OCI-LY1 (cell line): ENCODE data around the gene TICAM2.

Experiments used
- H2AFZ ChIP-seq: fragments of 200-600 bp; sonication (generic), shearing (Covaris generic); 2 replicates; pipeline ENCODE4 v1.6.0; 2014; ENCODE audit warnings: antibody characterized with exemption, mild to moderate bottlenecking, low read length
- H3F3A ChIP-seq: fragments of 200-600 bp; sonication (generic), shearing (Covaris generic); 2 replicates; pipeline ENCODE4 v1.6.0; 2014; ENCODE audit warnings: mild to moderate bottlenecking, antibody characterized with exemption, low read length, moderate library complexity; ENCODE audit not compliant: insufficient read depth
- H3K27ac ChIP-seq: fragments of 200-600 bp; sonication (generic); 2 replicates; pipeline ENCODE4 v1.5.1; 2014; ENCODE audit warnings: low read length, mixed run types, mild to moderate bottlenecking, low read depth; ENCODE audit not compliant: poor library complexity, severe bottlenecking
- H3K27me3 ChIP-seq: fragments of 200-600 bp; sonication (generic); 2 replicates; pipeline ENCODE4 v1.6.0; 2014; ENCODE audit warnings: antibody characterized with exemption, mild to moderate bottlenecking, low read length, moderate library complexity; ENCODE audit not compliant: insufficient read depth
- H3K36me3 ChIP-seq: fragments of 200-600 bp; sonication (generic); 2 replicates; pipeline ENCODE4 v1.6.1; 2014; ENCODE audit warnings: mild to moderate bottlenecking, antibody characterized with exemption, low read length, moderate library complexity, mixed read lengths; ENCODE audit not compliant: insufficient read depth
- H3K4me1 ChIP-seq: fragments of 200-600 bp; sonication (generic); 2 replicates; pipeline ENCODE4 v1.5.1; 2014; ENCODE audit warnings: mild to moderate bottlenecking, low read length, moderate library complexity; ENCODE audit not compliant: insufficient read depth, severe bottlenecking
- H3K4me2 ChIP-seq: fragments of 200-600 bp; sonication (generic), shearing (Covaris generic); 2 replicates; pipeline ENCODE4 v1.6.1; 2014; ENCODE audit warnings: low read length
- H3K4me3 ChIP-seq: fragments of 200-600 bp; sonication (generic); 2 replicates; pipeline ENCODE4 v1.5.1; 2014; ENCODE audit warnings: low read length, low read depth, mild to moderate bottlenecking, mixed read lengths; ENCODE audit not compliant: poor library complexity, severe bottlenecking
- H3K79me2 ChIP-seq: fragments of 200-600 bp; shearing (Covaris generic); 2 replicates; pipeline ENCODE4 v1.6.1; 2016; ENCODE audit warnings: mixed run types, low read length, mixed read lengths; ENCODE audit not compliant: insufficient read depth
- H3K9ac ChIP-seq: fragments of 200-600 bp; sonication (generic), shearing (Covaris generic); 2 replicates; pipeline ENCODE4 v1.6.1; 2014; ENCODE audit warnings: mild to moderate bottlenecking, low read length, mixed read lengths
- H3K9me2 ChIP-seq: fragments of 200-600 bp; sonication (generic), shearing (Covaris generic); 2 replicates; pipeline ENCODE4 v1.6.1; 2014; ENCODE audit warnings: low read depth, mild to moderate bottlenecking, low read length, mixed read lengths
- H3K9me3 ChIP-seq: fragments of 200-600 bp; shearing (Covaris generic); 2 replicates; pipeline ENCODE4 v1.6.1; 2014; ENCODE audit warnings: low read length, mixed read lengths
- H4K20me1 ChIP-seq: fragments of 200-600 bp; sonication (generic), shearing (Covaris generic); 2 replicates; pipeline ENCODE4 v1.6.0; 2016; ENCODE audit warnings: mild to moderate bottlenecking, low read length; ENCODE audit not compliant: insufficient read depth
- EZH2 ChIP-seq: fragments of 200-600 bp; sonication (generic), shearing (Covaris generic); IDR thresholded peaks from 2 replicates; pipeline ENCODE4 v1.8.0; 2017; ENCODE audit warnings: borderline replicate concordance, mixed run types, mild to moderate bottlenecking, antibody characterized with exemption, low read length, moderate library complexity, mixed read lengths
- TF ChIP-seq, protein P1 (sequence below): fragments of 200-600 bp; sonication (generic), shearing (Covaris generic); IDR thresholded peaks from 2 replicates; pipeline ENCODE4 v1.5.1; 2017; ENCODE audit warnings: mild to moderate bottlenecking, antibody characterized with exemption, low read length, moderate library complexity, mixed read lengths

The TICAM2 gene

DNA sequence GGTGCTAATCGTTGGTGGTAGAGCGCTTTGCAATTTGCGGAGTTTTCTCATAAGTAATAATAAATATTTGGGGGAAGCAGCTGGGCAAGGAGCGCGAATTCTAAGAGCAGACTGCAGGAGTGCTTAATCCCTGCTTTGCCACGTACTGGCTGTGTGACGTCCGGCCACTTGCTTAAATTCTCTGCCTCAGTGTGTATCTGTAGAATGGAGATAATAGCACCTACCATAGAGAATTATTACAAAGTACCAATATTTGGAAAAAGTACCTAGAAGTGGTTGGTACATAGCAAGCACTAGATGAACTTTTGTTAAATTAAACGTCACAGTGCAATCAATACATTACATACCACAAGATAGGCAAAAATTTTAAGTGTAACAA lies 24.2 kb upstream of the TICAM2 start:
- H3K79me2 ChIP-seq = peaks cover 45% of the 10 kb centered on the region
- H3K9ac ChIP-seq = peak overlapping the region; percentile 69
- peak overlapping the region; percentile 99 for H3K4me2 ChIP-seq
- no peaks in the 10 kb centered on the region for H3K9me2 ChIP-seq
- no peaks in the 10 kb centered on the region for H3K27me3 ChIP-seq
- H3K36me3 ChIP-seq = peaks cover 14% of the 10 kb centered on the region; the same call in 1 of the 2 replicates
- no peaks in the 10 kb centered on the region for H4K20me1 ChIP-seq
- H3K9me3 ChIP-seq = no peaks in the 10 kb centered on the region
- peaks cover 44% of the 10 kb centered on the region for H3K4me1 ChIP-seq
- no peak for TF ChIP-seq EZH2
- TF ChIP-seq, protein P1, sequence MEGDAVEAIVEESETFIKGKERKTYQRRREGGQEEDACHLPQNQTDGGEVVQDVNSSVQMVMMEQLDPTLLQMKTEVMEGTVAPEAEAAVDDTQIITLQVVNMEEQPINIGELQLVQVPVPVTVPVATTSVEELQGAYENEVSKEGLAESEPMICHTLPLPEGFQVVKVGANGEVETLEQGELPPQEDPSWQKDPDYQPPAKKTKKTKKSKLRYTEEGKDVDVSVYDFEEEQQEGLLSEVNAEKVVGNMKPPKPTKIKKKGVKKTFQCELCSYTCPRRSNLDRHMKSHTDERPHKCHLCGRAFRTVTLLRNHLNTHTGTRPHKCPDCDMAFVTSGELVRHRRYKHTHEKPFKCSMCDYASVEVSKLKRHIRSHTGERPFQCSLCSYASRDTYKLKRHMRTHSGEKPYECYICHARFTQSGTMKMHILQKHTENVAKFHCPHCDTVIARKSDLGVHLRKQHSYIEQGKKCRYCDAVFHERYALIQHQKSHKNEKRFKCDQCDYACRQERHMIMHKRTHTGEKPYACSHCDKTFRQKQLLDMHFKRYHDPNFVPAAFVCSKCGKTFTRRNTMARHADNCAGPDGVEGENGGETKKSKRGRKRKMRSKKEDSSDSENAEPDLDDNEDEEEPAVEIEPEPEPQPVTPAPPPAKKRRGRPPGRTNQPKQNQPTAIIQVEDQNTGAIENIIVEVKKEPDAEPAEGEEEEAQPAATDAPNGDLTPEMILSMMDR = no peak
- H3K27ac ChIP-seq = peak overlapping the region; percentile 80
- peak overlapping the region; percentile 97 for H3K4me3 ChIP-seq
- H2AFZ ChIP-seq = peak overlapping the region; percentile 26
- no peaks in the 10 kb centered on the region for H3F3A ChIP-seq

DNA sequence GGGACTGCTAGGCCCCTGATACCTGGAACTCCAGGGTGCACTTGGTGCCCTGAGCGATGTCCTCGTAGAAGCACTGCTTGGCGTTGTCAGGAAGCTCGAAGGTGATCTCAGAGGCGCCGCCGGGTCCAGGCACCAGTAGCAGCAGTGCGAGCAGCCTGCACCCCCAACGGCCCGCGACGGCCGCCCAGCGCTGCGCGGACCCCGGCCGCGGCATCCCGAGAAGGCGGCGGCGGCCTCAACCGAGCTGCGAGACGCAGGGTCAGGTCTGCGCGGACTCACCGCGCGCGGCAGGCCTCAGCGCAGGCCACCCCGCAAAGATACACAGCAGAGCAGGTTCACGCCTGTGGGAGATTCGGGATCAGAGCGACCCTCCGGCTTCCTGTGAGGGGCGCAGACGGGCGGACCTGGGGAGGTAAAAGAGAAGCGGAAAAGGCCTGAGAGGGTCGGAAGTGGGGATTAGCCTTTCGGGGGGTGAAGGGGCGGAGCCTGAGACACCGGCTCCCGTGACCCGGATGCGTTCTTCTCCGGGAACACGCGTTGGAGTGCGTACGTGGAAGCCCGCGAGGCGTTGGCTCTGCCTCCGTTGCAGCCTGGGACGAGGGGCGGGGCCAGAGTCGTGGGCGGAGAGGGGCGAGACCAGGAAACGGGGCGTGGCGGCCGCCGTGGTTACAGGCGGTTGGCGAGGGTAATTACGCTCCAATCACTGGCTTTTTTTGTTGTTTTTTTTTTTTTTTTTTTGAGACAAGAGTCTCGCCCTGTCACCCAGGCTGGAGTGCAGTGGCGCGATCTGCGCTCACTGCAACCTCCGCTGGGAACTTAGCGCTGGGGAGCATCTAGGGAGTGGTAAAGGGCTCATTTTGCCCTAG lies 23.5 kb upstream of the TICAM2 start, which contains the start of gene TMED7:
TSS of gene TMED7 (minus strand) at position 458 of the 866 bp plus-strand sequence. CDS start at position 214, 244 bp downstream.
- peak within 1 kb of the TSS; percentile 95 for H3K9ac ChIP-seq
- no peaks in the 10 kb centered on the region for H3F3A ChIP-seq
- peak within 1 kb of the TSS; percentile 97 for H3K4me3 ChIP-seq
- H3K27ac ChIP-seq = peak within 1 kb of the TSS; percentile 80
- TF ChIP-seq EZH2 = no peak
- no peaks in the 10 kb centered on the region for H3K9me2 ChIP-seq
- H3K4me1 ChIP-seq = peaks cover 44% of the 10 kb centered on the region
- no peaks in the 10 kb centered on the region for H3K9me3 ChIP-seq
- H3K79me2 ChIP-seq = peaks cover 47% of the 10 kb centered on the region
- H3K27me3 ChIP-seq = no peaks in the 10 kb centered on the region
- peak within 1 kb of the TSS; percentile 73 for H2AFZ ChIP-seq
- peak within 1 kb of the TSS; percentile 99 for H3K4me2 ChIP-seq
- H3K36me3 ChIP-seq = peaks cover 18% of the 10 kb centered on the region; the same call in 1 of the 2 replicates
- H4K20me1 ChIP-seq = no peaks in the 10 kb centered on the region

DNA sequence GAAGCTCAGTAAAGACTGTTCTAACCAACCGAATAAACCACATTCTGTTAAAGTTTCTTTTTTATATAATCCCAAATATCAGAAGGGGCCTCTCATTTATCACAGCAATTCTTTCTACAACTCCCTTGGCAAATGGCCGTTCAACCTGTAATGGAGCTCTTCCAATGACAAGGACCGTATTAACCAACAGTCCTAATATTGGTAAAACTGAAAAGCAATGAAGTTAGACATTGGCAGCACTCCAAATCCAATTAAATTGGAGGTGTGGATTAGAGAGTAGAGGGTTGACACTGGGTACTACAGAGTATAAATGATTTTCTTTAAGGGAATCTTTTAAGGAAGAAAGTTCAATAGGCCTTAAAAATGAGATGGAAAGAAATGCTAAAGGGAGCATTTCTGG lies 22.7 kb upstream of the TICAM2 start:
- no peak overlapping the region for H2AFZ ChIP-seq
- H3K9me3 ChIP-seq = no peaks in the 10 kb centered on the region
- H3K4me2 ChIP-seq = peak overlapping the region; percentile 95
- TF ChIP-seq, protein P1 = no peak
- TF ChIP-seq EZH2 = no peak
- H3K36me3 ChIP-seq = peaks cover 25% of the 10 kb centered on the region
- no peaks in the 10 kb centered on the region for H3K9me2 ChIP-seq
- H3K9ac ChIP-seq = peak overlapping the region; percentile 95
- peak overlapping the region; percentile 97 for H3K4me3 ChIP-seq
- no peaks in the 10 kb centered on the region for H3F3A ChIP-seq
- H3K4me1 ChIP-seq = peaks cover 44% of the 10 kb centered on the region
- H3K27ac ChIP-seq = peak overlapping the region; percentile 80
- H3K79me2 ChIP-seq = peaks cover 47% of the 10 kb centered on the region
- H4K20me1 ChIP-seq = no peaks in the 10 kb centered on the region
- no peaks in the 10 kb centered on the region for H3K27me3 ChIP-seq
